ENCODE results near the gene SLC4A4.

The SLC4A4 gene

GRCh38 chr4:71476240-71476639, 137.4 kb downstream of the SLC4A4 start:
- no peak for DNase-seq

- no peak for DNase-seq
Observed at GRCh38 chr4:71486550-71487343, 147.9 kb downstream of the SLC4A4 start.

- DNase-seq = no peak
Observed at GRCh38 chr4:71487344-71487920, 148.6 kb downstream of the SLC4A4 start.

- no peak for DNase-seq
Observed at GRCh38 chr4:71494539-71494938, 155.7 kb downstream of the SLC4A4 start.

- no peak for DNase-seq
Observed at GRCh38 chr4:71495454-71495853, 156.6 kb downstream of the SLC4A4 start.

GRCh38 chr4:71497078-71497477, 158.3 kb downstream of the SLC4A4 start:
- no peak for DNase-seq

GRCh38 chr4:71498002-71498401, 159.2 kb downstream of the SLC4A4 start:
- peak; percentile 73 for DNase-seq

- DNase-seq = no peak
Observed at GRCh38 chr4:71498625-71499024, 159.8 kb downstream of the SLC4A4 start.

GRCh38 chr4:71501992-71502391, 163.2 kb downstream of the SLC4A4 start:
- no peak for DNase-seq

GRCh38 chr4:71518283-71518989, 179.6 kb downstream of the SLC4A4 start:
- DNase-seq = no peak

- DNase-seq = no peak
Observed at GRCh38 chr4:71520308-71520707, 181.5 kb downstream of the SLC4A4 start.

GRCh38 chr4:71520850-71521249, 182.0 kb downstream of the SLC4A4 start:
- no peak for DNase-seq

- DNase-seq = no peak
Observed at GRCh38 chr4:71524756-71525155, 185.9 kb downstream of the SLC4A4 start.

GRCh38 chr4:71526637-71527406, 188.0 kb downstream of the SLC4A4 start:
- no peak for DNase-seq

GRCh38 chr4:71532407-71532806, 193.6 kb downstream of the SLC4A4 start:
- no peak for DNase-seq

GRCh38 chr4:71533121-71533520, 194.3 kb downstream of the SLC4A4 start:
- no peak for DNase-seq

GRCh38 chr4:71537551-71538065, 198.8 kb downstream of the SLC4A4 start:
- DNase-seq = no peak

- no peak for DNase-seq
Observed at GRCh38 chr4:71538528-71538927, 199.7 kb downstream of the SLC4A4 start.

GRCh38 chr4:71540749-71541269, 202.0 kb downstream of the SLC4A4 start:
- DNase-seq = no peak

GRCh38 chr4:71541541-71541940, 202.7 kb downstream of the SLC4A4 start:
- DNase-seq = no peak

GRCh38 chr4:71545168-71545567, 206.3 kb downstream of the SLC4A4 start:
- peak; percentile 65 for DNase-seq

- DNase-seq = no peak
Observed at GRCh38 chr4:71549516-71550160, 210.8 kb downstream of the SLC4A4 start.

Measured in DMS153 (cell line).